Measurements from ENCODE around the gene IBTK.

- TF ChIP-seq CTCF (IDR thresholded peaks at IDR 0.05) (no peak), POLR2A (IDR thresholded peaks at IDR 0.05) (no peak)
Measured at GRCh38 chr6:82204020-82204419, 43.5 kb downstream of the IBTK start.

All from sigmoid colon (tissue), 3 donors.